ENCODE data around the gene SH3BP5. TPM values are rescaled to one million over a fixed set of nuclear protein-coding genes. Genes with fewer than 3 reads are reported as not detected.

The SH3BP5 gene
- total and polyA plus RNA-seq, 8 donors, result 2.8 to 9.8 (median 6.2) TPM

GRCh38 chr3:15297608-15298350 is 34.6 kb downstream of the SH3BP5 start:
- DNase-seq (no peak), ATAC-seq (no peak), FAIRE-seq (no peak)
- H3K36me3 ChIP-seq, result no peaks in the 10 kb centered on the region
- H3K27ac ChIP-seq, result no peak overlapping the region
- TF ChIP-seq CTCF (IDR thresholded peaks at IDR 0.05), result no peak
- no peaks in the 10 kb centered on the region for H3K9me3 ChIP-seq
- peaks cover 0 to 7% (median 0%) of the 10 kb centered on the region in 3 donors for H3K4me1 ChIP-seq
- H3K27me3 ChIP-seq, result no peaks in the 10 kb centered on the region
- no peak overlapping the region for H3K4me3 ChIP-seq
- intact Hi-C loops (cut with DNase I), result no loop called here
- 78% methylated on average over 4 of the region's 4 CpGs for WGBS, 2 donors

- H3K27ac ChIP-seq, result peak overlapping the region in 2 of 4 donors; percentile 63 to 66
- WGBS, 2 donors, result 70 to 82% methylated on average over 6 of the region's 6 CpGs
- H3K36me3 ChIP-seq, result no peaks in the 10 kb centered on the region
- H3K9me3 ChIP-seq, result no peaks in the 10 kb centered on the region
- FAIRE-seq, result no peak
- H3K27me3 ChIP-seq, result no peaks in the 10 kb centered on the region
- intact Hi-C loops (cut with DNase I), result no loop called here
- no peak for TF ChIP-seq CTCF (IDR thresholded peaks at IDR 0.05)
- no peak overlapping the region for H3K4me3 ChIP-seq
- DNase-seq, result no peak
- ATAC-seq, result peak in 2 of 4 donors; percentile 18 to 62
- H3K4me1 ChIP-seq, result peaks cover 0 to 11% (median 0%) of the 10 kb centered on the region in 3 donors
Observed at GRCh38 chr3:15295506-15295905, 36.9 kb downstream of the SH3BP5 start.

GRCh38 chr3:15294929-15295328 is 37.5 kb downstream of the SH3BP5 start:
- no peaks in the 10 kb centered on the region for H3K9me3 ChIP-seq
- no peaks in the 10 kb centered on the region for H3K36me3 ChIP-seq
- peaks cover 0 to 9% (median 0%) of the 10 kb centered on the region in 3 donors for H3K4me1 ChIP-seq
- no peak for TF ChIP-seq CTCF (IDR thresholded peaks at IDR 0.05)
- H3K4me3 ChIP-seq, result no peak overlapping the region
- intact Hi-C loops (cut with DNase I), result no loop called here
- no peaks in the 10 kb centered on the region for H3K27me3 ChIP-seq
- H3K27ac ChIP-seq, result peak overlapping the region in 2 of 4 donors; percentile 63 to 66
- ATAC-seq, result peak in 3 of 4 donors; percentile 22 to 65 (median 30)
- peak in 1 of 6 donors; percentile 37 for DNase-seq
- WGBS, 2 donors, result 84 to 89% methylated on average over 5 of the region's 5 CpGs
- no peak for FAIRE-seq

- no peak for TF ChIP-seq CTCF (IDR thresholded peaks at IDR 0.05)
- ATAC-seq (peak; percentile 8 to 45 (median 32)), DNase-seq (peak in 1 of 6 donors; percentile 54), FAIRE-seq (no peak)
- no peak overlapping the region for H3K4me3 ChIP-seq
- peaks cover 0 to 4% (median 0%) of the 10 kb centered on the region in 3 donors for H3K4me1 ChIP-seq
- 49 to 55% methylated on average over 13 of the region's 13 CpGs for WGBS, 2 donors
- intact Hi-C loops (cut with DNase I), result no loop called here
- H3K27me3 ChIP-seq, result no peaks in the 10 kb centered on the region
- H3K9me3 ChIP-seq, result no peaks in the 10 kb centered on the region
- H3K36me3 ChIP-seq, result no peaks in the 10 kb centered on the region
- H3K27ac ChIP-seq, result no peak overlapping the region
Observed at GRCh38 chr3:15292765-15293522, 39.4 kb downstream of the SH3BP5 start.

Measured in pancreas (tissue), 10 donors.